Measurements from ENCODE around the gene SEMA4D. TPM values are rescaled to one million over a fixed set of nuclear protein-coding genes. Genes with fewer than 3 reads are reported as not detected.

SEMA4D gene
- total RNA-seq, 1 donor = 0.72 TPM

- H3K4me3 ChIP-seq (ENCODE audit: insufficient read depth, low read length) = no peak overlapping the region
- TF ChIP-seq CTCF (IDR thresholded peaks at IDR 0.05; ENCODE audit: extremely low read depth, low read depth, low read length) = no peak
- H3K4me2 ChIP-seq (ENCODE audit: insufficient read depth, low read length) = no peak overlapping the region
- H3K9me3 ChIP-seq (ENCODE audit: low read depth, low read length) = no peaks in the 10 kb centered on the region
- peaks cover 51% of the 10 kb centered on the region for H3K36me3 ChIP-seq (ENCODE audit: insufficient read depth, low read length)
- H4K20me1 ChIP-seq (ENCODE audit: insufficient read depth, low read length) = peaks cover 4% of the 10 kb centered on the region
- no peaks in the 10 kb centered on the region for H3K79me2 ChIP-seq (ENCODE audit: insufficient read depth, low read length)
- no peak overlapping the region for H2AFZ ChIP-seq (ENCODE audit: low read length)
- no peak for DNase-seq (ENCODE audit: insufficient read length, low spot score, missing footprints)
- H3K4me1 ChIP-seq (ENCODE audit: insufficient read depth, low read length) = no peaks in the 10 kb centered on the region
- H3K27ac ChIP-seq (ENCODE audit: low read depth, low read length) = no peak overlapping the region
- no peaks in the 10 kb centered on the region for H3K27me3 ChIP-seq (ENCODE audit: insufficient read depth, low read length)
Observed at GRCh38 chr9:89360465-89360864, 137.4 kb downstream of the SEMA4D start.

- Histone ChIP-seq H3K9me3 (ENCODE audit: low read depth, low read length) (no peaks in the 10 kb centered on the region), H4K20me1 (ENCODE audit: insufficient read depth, low read length) (peaks cover 4% of the 10 kb centered on the region)
Observed at GRCh38 chr9:89359751-89360261, 138.1 kb downstream of the SEMA4D start.

GRCh38 chr9:89358985-89359384 is 138.9 kb downstream of the SEMA4D start:
- H3K4me2 ChIP-seq (ENCODE audit: insufficient read depth, low read length) = no peak overlapping the region
- no peaks in the 10 kb centered on the region for H3K9me3 ChIP-seq (ENCODE audit: low read depth, low read length)
- H3K36me3 ChIP-seq (ENCODE audit: insufficient read depth, low read length) = peaks cover 65% of the 10 kb centered on the region
- H3K27ac ChIP-seq (ENCODE audit: low read depth, low read length) = no peak overlapping the region
- TF ChIP-seq CTCF (IDR thresholded peaks at IDR 0.05; ENCODE audit: extremely low read depth, low read depth, low read length) = no peak
- H4K20me1 ChIP-seq (ENCODE audit: insufficient read depth, low read length) = peaks cover 4% of the 10 kb centered on the region
- no peaks in the 10 kb centered on the region for H3K4me1 ChIP-seq (ENCODE audit: insufficient read depth, low read length)
- DNase-seq (ENCODE audit: insufficient read length, low spot score, missing footprints) = no peak
- no peak overlapping the region for H3K4me3 ChIP-seq (ENCODE audit: insufficient read depth, low read length)
- no peaks in the 10 kb centered on the region for H3K79me2 ChIP-seq (ENCODE audit: insufficient read depth, low read length)
- no peak overlapping the region for H2AFZ ChIP-seq (ENCODE audit: low read length)
- no peaks in the 10 kb centered on the region for H3K27me3 ChIP-seq (ENCODE audit: insufficient read depth, low read length)

More at GRCh38 chr9:89359751-89360261, 138.1 kb downstream of the SEMA4D start:
- Histone ChIP-seq H2AFZ (ENCODE audit: low read length) (no peak overlapping the region), H3K27ac (ENCODE audit: low read depth, low read length) (no peak overlapping the region), H3K79me2 (ENCODE audit: insufficient read depth, low read length) (no peaks in the 10 kb centered on the region), H3K36me3 (ENCODE audit: insufficient read depth, low read length) (peaks cover 58% of the 10 kb centered on the region), H3K4me1 (ENCODE audit: insufficient read depth, low read length) (no peaks in the 10 kb centered on the region), H3K27me3 (ENCODE audit: insufficient read depth, low read length) (no peaks in the 10 kb centered on the region), H3K4me2 (ENCODE audit: insufficient read depth, low read length) (no peak overlapping the region), H3K4me3 (ENCODE audit: insufficient read depth, low read length) (no peak overlapping the region)
- DNase-seq (ENCODE audit: insufficient read length, low spot score, missing footprints) = no peak
- no peak for TF ChIP-seq CTCF (IDR thresholded peaks at IDR 0.05; ENCODE audit: extremely low read depth, low read depth, low read length)

DNA sequence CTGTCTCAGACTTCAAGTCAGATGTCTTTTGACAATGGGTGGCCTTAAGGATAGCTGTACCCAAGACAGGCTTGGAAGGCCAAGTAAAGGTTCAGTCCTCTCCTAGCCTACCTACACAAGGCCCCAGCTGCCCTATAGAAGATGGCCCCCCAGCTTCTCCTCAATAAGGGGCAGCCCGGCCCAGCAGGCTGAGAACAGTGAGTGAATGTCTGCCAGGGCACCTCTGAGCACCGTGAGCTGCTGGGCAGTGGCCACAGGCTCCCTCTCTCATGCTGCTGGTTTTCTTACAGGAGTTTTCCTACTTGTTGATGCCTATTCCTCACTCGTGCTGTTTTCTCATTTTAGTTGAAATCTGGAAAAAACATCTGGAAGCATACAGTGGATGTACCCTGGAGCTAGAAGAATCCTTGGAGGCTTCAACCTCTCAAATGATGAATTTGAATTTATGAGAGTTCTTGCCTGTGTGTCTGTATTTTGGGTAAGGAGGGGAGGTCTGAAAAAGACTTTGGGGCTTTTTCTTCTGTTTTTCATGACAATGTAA is 139.5 kb downstream of the SEMA4D start:
- peak; percentile 36 for DNase-seq (ENCODE audit: insufficient read length, low spot score, missing footprints)

More for the DNA sequence above, 139.5 kb downstream of the SEMA4D start:
- H3K27me3 ChIP-seq (ENCODE audit: insufficient read depth, low read length) = no peaks in the 10 kb centered on the region
- H3K27ac ChIP-seq (ENCODE audit: low read depth, low read length) = no peak overlapping the region
- H3K79me2 ChIP-seq (ENCODE audit: insufficient read depth, low read length) = no peaks in the 10 kb centered on the region
- no peak overlapping the region for H3K4me3 ChIP-seq (ENCODE audit: insufficient read depth, low read length)
- H2AFZ ChIP-seq (ENCODE audit: low read length) = no peak overlapping the region
- no peak overlapping the region for H3K4me2 ChIP-seq (ENCODE audit: insufficient read depth, low read length)
- peaks cover 4% of the 10 kb centered on the region for H4K20me1 ChIP-seq (ENCODE audit: insufficient read depth, low read length)
- no peaks in the 10 kb centered on the region for H3K9me3 ChIP-seq (ENCODE audit: low read depth, low read length)
- H3K4me1 ChIP-seq (ENCODE audit: insufficient read depth, low read length) = no peaks in the 10 kb centered on the region
- H3K36me3 ChIP-seq (ENCODE audit: insufficient read depth, low read length) = peaks cover 65% of the 10 kb centered on the region
- no peak for TF ChIP-seq CTCF (IDR thresholded peaks at IDR 0.05; ENCODE audit: extremely low read depth, low read depth, low read length)

All from osteoblast (primary cell).